Measurements from ENCODE around the gene VPS13D. TPM values are rescaled to one million over a fixed set of nuclear protein-coding genes. Genes with fewer than 3 reads are reported as not detected.

Gene VPS13D
- total and polyA plus RNA-seq, 2 donors (not counting 3 experiments of a cell fraction or from before 2014, with no cell fraction given) = 13.6 to 48.5 TPM

DNA sequence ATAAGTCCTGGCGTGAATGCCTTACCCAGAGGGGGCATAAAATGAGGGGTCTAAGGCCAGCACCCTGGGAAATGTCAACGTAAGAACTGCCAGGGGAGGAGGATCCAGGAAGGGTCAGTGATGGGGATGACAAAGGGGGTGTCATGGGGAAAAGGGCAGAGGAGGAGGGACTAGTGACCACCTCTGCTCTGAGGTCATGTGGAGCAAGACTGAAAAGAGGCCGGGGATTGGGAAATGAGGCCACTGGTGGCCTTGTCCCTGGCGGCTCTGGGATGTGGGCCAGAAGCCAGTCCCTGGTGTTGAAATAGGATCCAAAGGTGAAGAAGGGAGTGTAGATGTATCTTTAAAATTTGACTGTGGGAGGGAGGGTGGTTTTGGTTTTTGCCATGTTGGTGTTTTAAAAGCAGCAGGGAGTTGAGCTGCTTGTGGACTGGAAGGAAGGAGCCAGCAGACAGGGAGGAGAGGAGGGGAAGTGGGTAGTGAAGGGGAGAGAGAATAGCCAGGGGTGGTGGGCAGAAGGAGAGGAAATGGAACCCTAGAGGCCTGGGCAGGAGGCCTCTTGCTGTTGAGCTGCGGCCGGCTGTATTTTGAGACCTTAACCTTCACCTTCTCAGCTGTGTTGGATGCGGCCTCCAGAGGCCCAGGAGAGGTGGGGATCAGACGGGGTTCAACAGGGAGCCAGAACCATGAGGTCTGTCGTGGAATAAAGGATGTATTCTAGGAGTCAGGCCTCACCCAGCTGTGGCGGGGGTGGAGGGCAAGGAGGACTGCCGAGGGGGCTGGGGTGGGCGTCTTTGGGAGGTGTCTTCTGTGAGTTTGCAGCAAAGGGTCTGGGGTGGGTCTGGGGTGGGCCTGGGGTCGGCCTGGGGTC lies 295.7 kb downstream of the VPS13D start:
- no peak overlapping the region for H3K4me2 ChIP-seq (ENCODE audit: insufficient read depth, low read length)
- no peak overlapping the region for H3K9ac ChIP-seq (replicated peaks; ENCODE audit: extremely low read depth, insufficient read depth, low read length)
- no peaks in the 10 kb centered on the region for H3K9me3 ChIP-seq (replicated peaks; ENCODE audit: control insufficient read depth, insufficient read depth, low read length)
- POLR2A ChIA-PET = no interaction called here
- no peaks in the 10 kb centered on the region for H3K9me1 ChIP-seq (replicated peaks; ENCODE audit: control insufficient read depth, extremely low read depth, insufficient read depth, low read length)
- no peak for FAIRE-seq
- H3K27me3 ChIP-seq (ENCODE audit: control insufficient read depth in 2 of 2, insufficient read depth in 2 of 2, low read length in 2 of 2) = no peaks in the 10 kb centered on the region
- H3K4me1 ChIP-seq (ENCODE audit: control insufficient read depth, extremely low read depth, insufficient read depth, low read length) = no peaks in the 10 kb centered on the region
- no peaks in the 10 kb centered on the region for H4K20me1 ChIP-seq (replicated peaks; ENCODE audit: control insufficient read depth, extremely low read depth, insufficient read depth, low read length)
- DNase-seq (ENCODE audit: low read depth, low spot score) = no peak
- intact Hi-C loops (cut with micrococcal nuclease) = no loop called here
- no peaks in the 10 kb centered on the region for H3K79me2 ChIP-seq (ENCODE audit: control insufficient read depth, insufficient read depth, low read length)
- no peak overlapping the region for H2AFZ ChIP-seq (ENCODE audit: low read depth, low read length)
- H3K27ac ChIP-seq (ENCODE audit: insufficient read depth, low read depth, low read length) = no peak overlapping the region
- CTCF ChIA-PET = interaction anchor here (1.3 kb wide), 1 partner anchor 15 kb away, joined by 3 read pairs; no protein-coding TSS in a partner anchor
- H3K36me3 ChIP-seq (ENCODE audit: control insufficient read depth in 2 of 2, extremely low read depth in 1 of 2, insufficient read depth in 2 of 2, low read length in 2 of 2) = no peaks in the 10 kb centered on the region
- TF ChIP-seq POLR2AphosphoS5 (IDR thresholded peaks at IDR 0.05; ENCODE audit: insufficient read depth, low read depth, low read length) = no peak
- no peak for TF ChIP-seq JUN (IDR thresholded peaks at IDR 0.05; ENCODE audit: borderline replicate concordance, insufficient read depth, insufficient read length, low read depth)
- TF ChIP-seq, protein P1, sequence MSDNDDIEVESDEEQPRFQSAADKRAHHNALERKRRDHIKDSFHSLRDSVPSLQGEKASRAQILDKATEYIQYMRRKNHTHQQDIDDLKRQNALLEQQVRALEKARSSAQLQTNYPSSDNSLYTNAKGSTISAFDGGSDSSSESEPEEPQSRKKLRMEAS (IDR thresholded peaks at IDR 0.05; ENCODE audit: insufficient read depth, insufficient read length) = no peak
- no peak for TF ChIP-seq FOS (IDR thresholded peaks at IDR 0.05; ENCODE audit: borderline replicate concordance, insufficient read depth, low read length)
- TF ChIP-seq EZH2 (IDR thresholded peaks at IDR 0.05; ENCODE audit: borderline replicate concordance, low read depth, low read length, severe bottlenecking) = no peak
- no peak for TF ChIP-seq POLR2A (IDR thresholded peaks at IDR 0.05; ENCODE audit: low read depth, low read length)
- no peak for TF ChIP-seq MYC (IDR thresholded peaks at IDR 0.05; ENCODE audit: low read depth, low read length)
- TF ChIP-seq, protein P2, sequence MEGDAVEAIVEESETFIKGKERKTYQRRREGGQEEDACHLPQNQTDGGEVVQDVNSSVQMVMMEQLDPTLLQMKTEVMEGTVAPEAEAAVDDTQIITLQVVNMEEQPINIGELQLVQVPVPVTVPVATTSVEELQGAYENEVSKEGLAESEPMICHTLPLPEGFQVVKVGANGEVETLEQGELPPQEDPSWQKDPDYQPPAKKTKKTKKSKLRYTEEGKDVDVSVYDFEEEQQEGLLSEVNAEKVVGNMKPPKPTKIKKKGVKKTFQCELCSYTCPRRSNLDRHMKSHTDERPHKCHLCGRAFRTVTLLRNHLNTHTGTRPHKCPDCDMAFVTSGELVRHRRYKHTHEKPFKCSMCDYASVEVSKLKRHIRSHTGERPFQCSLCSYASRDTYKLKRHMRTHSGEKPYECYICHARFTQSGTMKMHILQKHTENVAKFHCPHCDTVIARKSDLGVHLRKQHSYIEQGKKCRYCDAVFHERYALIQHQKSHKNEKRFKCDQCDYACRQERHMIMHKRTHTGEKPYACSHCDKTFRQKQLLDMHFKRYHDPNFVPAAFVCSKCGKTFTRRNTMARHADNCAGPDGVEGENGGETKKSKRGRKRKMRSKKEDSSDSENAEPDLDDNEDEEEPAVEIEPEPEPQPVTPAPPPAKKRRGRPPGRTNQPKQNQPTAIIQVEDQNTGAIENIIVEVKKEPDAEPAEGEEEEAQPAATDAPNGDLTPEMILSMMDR (IDR thresholded peaks at IDR 0.05; ENCODE audit: extremely low read depth in 1 of 2, insufficient read depth in 1 of 2, low read depth in 1 of 2, low read length in 2 of 2) = no peak
- no peak for TF ChIP-seq GATA2 (IDR thresholded peaks at IDR 0.05; ENCODE audit: insufficient read depth, insufficient read length, low read depth, low read length)
- no peak overlapping the region for H3K4me3 ChIP-seq (replicated peaks in 1 of 3; ENCODE audit: insufficient read depth in 1 of 3, low read depth in 1 of 3, low read length in 3 of 3)
- BruUV-seq (replicated peaks) = no TSS peak
- dilution Hi-C loops (cut with MboI; ENCODE audit: extremely low pct_ligation_motif_present, low sequenced_read_pairs) = no loop called here

Measured in endothelial cell of umbilical vein (primary cell).